Measurements from ENCODE around the gene AXIN1.

AXIN1 gene

DNA sequence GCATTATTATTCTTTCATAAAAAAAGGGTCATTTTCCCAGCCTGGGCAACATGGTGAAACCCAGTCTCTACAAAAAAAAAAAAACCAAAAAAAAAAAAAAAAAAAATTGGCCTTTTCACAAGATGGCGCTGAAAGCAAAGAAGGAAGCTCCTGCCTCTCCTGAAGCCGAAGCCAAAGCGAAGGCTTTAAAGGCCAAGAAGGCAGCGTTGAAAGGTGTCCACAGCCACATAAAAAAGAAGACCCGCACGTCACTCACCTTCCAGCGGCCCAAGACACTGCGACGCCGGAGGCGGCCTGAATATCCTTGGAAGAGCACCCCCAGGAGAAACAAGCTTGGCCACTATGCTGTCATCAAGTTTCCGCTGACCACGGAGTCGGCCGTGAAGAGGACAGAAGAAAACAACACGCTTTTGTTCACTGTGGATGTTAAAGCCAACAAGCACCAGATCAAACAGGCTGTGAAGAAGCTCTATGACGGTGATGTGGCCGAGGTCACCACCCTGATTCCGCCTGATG is 34.2 kb upstream of the AXIN1 start:
- no peak overlapping the region for H3K27ac ChIP-seq
- H3K4me3 ChIP-seq, result no peak overlapping the region
- no peak for TF ChIP-seq Cebpa-rat (IDR thresholded peaks at IDR 0.05)
- H3K9ac ChIP-seq, result no peak overlapping the region
- peaks cover 0 to 8% (median 0%) of the 10 kb centered on the region in 11 experiments; a peak in 3 of 22 replicates for H3K27me3 ChIP-seq
- H3K36me3 ChIP-seq, result no peaks in the 10 kb centered on the region
- peak overlapping the region in 5 of 11 experiments; percentile 0 to 43 (median 28); a peak in 5 of 22 replicates for H3K4me2 ChIP-seq
- no peaks in the 10 kb centered on the region for H4K20me1 ChIP-seq
- H3K9me3 ChIP-seq (replicated peaks in 1 of 11), result peaks cover 0 to under 1% (median 0%) of the 10 kb centered on the region in 11 experiments; a peak in 2 of 22 replicates
- peaks cover 27 to 54% (median 41%) of the 10 kb centered on the region in 10 experiments for H3K4me1 ChIP-seq

DNA sequence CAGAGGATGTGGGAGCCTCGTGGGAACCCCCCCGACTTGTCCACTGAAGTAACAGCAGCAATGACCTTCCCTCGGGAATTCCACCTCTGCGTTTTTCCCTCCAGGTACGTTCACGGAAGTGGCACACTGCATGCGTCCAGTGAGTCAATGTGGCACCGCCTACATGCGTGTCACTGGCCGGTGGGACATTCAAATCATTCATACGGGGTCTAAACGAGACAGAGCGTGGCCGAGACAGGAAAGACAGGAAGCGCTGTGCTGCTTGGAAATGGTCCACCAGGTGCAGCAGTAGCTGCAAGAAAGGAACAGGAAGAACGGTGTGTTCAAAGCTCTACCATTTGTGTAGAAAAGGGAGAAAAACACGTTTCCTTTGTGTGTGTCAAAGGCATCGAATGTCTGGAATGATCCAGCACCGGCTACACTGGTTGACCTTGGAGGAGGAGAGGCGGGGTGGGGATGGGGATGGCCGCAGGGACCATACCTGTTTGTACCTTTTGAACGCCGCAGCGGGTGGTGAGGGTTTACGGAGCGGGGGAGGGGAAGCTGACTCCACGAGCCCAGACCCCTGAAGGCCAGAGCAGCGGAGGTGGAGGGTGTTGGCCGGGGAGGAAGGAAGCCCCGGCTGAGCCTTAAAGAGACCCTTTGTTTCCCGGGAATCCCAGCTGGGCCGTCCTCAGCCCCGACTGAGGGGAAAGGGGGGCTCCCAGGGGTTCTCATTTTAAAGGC is 31.0 kb upstream of the AXIN1 start:
- H3K27me3 ChIP-seq, result peaks cover 0 to 8% (median 0%) of the 10 kb centered on the region in 11 experiments; a peak in 3 of 22 replicates
- peak overlapping the region; percentile 27 to 92 (median 87); a peak in 21 of 22 replicates for H3K9ac ChIP-seq
- peak overlapping the region in 9 of 11 experiments; percentile 39 to 65 (median 56); a peak in 18 of 22 replicates for H3K27ac ChIP-seq
- peaks cover 16 to 29% (median 27%) of the 10 kb centered on the region in 11 experiments; a peak in 20 of 22 replicates for H4K20me1 ChIP-seq
- no peaks in the 10 kb centered on the region for H3K9me3 ChIP-seq (replicated peaks in 1 of 11)
- peaks cover 38 to 66% (median 54%) of the 10 kb centered on the region in 10 experiments for H3K4me1 ChIP-seq
- H3K36me3 ChIP-seq, result no peaks in the 10 kb centered on the region; a peak in 1 of 22 replicates
- peak overlapping the region; percentile 83 to 99 (median 92) for H3K4me3 ChIP-seq
- TF ChIP-seq Cebpa-rat (IDR thresholded peaks at IDR 0.05), result no peak
- peak overlapping the region; percentile 90 to 100 (median 98) for H3K4me2 ChIP-seq

DNA sequence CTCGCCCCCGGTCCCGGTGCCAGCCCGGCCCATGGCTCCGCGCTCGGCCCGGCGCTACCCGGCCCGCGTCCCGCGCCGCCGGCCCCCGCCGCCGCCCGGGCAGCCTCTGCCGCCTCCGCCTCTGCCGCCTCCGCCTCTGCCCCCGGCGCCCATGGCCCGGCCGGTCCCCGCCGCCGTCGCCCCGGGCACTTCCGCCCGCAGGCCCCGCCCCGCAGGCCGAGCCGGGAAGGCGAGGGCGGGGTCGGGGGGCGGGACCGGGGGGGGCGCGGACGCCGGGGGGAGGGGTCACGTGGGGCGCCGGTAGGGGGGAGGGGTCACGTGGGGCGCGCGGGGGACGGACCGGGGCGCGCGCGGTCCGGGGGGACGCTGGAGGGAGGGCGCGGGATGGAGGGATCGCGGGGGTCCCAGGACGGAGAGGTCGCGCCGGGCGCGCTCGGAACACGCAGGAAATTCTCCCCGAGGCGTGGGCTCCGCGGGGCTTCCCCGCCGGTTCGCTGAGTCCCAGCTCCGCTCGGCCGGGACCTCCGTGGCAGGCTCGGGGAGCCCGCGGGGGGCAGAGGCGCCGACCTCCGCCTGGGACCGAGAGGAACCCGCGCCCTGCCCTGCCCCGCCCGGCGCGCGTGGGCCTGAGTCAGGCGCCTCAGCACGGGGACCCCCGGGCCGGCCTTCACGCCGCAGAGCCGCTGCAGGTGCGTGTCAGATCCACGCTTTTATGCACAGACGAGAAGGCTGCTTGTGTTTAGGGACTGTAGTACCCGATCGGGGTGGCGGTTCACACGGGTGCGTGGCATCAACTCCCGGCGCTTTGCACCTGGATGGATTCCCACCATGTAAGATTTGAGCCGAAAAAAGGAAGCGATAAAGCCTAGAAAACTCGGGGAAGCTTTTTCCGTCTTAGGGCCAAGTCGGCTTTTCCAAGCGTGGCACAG is 29.5 kb upstream of the AXIN1 start, which contains the start of gene PGAP6:
TSS of gene PGAP6 (minus strand) at position 190 of the 929 bp plus-strand sequence. CDS start at position 33, 157 bp downstream.
- Histone ChIP-seq H3K27ac (peak within 1 kb of the TSS; percentile 72 to 83 (median 80)), H3K9me3 (replicated peaks in 1 of 11) (no peaks in the 10 kb centered on the region), H3K27me3 (peaks cover 0 to 8% (median 0%) of the 10 kb centered on the region in 11 experiments; a peak in 3 of 22 replicates), H3K4me3 (peak within 1 kb of the TSS; percentile 83 to 99 (median 92)), H3K4me1 (peaks cover 38 to 66% (median 54%) of the 10 kb centered on the region in 10 experiments), H3K9ac (peak within 1 kb of the TSS; percentile 79 to 93 (median 88)), H3K36me3 (peaks cover under 1 to 9% (median 6%) of the 10 kb centered on the region in 11 experiments; a peak in 18 of 22 replicates), H4K20me1 (peaks cover 21 to 43% (median 35%) of the 10 kb centered on the region in 11 experiments; a peak in 20 of 22 replicates), H3K4me2 (peak within 1 kb of the TSS; percentile 96 to 100 (median 99))
- no peak for TF ChIP-seq Cebpa-rat (IDR thresholded peaks at IDR 0.05)

DNA sequence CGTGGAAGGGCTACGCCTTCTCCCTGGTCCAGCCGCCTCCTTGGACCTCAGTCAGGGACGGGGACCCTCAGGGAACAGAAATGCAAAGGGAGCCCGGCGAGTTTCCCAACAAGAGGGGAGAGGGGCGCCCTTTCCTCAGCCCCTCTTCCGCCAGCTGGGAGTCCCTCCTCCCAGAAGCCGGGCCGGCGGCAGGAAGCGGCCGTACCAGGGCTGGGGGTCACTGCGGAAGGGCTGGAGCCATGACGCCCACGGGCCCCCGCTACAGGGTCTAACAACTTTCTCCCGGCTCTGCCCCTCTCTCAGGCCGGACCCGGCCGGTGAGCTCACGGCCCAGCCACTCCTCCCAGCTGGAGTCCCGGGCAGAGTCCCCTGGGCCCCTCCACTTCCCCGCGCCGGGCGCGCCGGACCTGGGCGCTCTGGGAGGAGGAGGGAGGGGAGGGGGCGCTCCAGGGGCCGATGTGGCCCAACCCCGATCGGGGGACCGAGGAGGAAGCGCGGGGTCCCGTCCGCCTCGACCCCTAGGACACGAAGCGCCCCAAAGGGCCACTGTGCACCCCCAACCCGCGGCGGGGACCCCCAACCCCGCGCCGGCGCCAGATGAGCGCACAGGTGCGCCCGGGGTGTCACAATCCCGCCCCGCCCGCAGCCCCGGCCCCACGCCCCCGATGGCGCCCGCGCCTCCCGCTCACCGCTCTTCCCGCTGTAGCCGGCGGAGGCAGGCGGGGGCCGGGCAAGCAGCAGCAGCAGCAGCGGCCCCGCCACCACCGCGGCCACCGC is 28.7 kb upstream of the AXIN1 start:
- Histone ChIP-seq H3K27ac (peak overlapping the region; percentile 59 to 81 (median 72)), H3K4me3 (peak overlapping the region; percentile 83 to 99 (median 92))

DNA sequence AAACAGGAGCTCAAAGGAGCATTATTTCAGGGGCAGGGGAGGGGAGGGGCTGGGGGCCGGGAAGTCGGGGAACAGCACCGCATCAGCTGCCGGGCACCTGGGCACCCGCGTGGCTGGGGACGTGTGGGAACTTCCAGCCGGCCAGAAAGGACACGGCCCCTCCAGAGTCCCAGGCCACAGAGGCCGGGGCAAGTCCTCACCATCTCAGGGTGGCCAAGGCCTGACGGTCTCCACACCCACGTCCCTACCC is 28.2 kb upstream of the AXIN1 start:
- H3K4me3 ChIP-seq, result peak overlapping the region; percentile 83 to 99 (median 92)
- no peaks in the 10 kb centered on the region for H3K9me3 ChIP-seq (replicated peaks in 1 of 11)
- TF ChIP-seq Cebpa-rat (IDR thresholded peaks at IDR 0.05), result no peak
- H3K9ac ChIP-seq, result peak overlapping the region; percentile 73 to 93 (median 87)
- peak overlapping the region; percentile 93 to 100 (median 99) for H3K4me2 ChIP-seq
- H3K36me3 ChIP-seq, result peaks cover 14 to 23% (median 20%) of the 10 kb centered on the region in 11 experiments; a peak in 21 of 22 replicates
- peaks cover 31 to 54% (median 45%) of the 10 kb centered on the region in 10 experiments for H3K4me1 ChIP-seq
- peaks cover 0 to 8% (median 0%) of the 10 kb centered on the region in 11 experiments; a peak in 3 of 22 replicates for H3K27me3 ChIP-seq
- peaks cover 21 to 57% (median 44%) of the 10 kb centered on the region in 11 experiments; a peak in 20 of 22 replicates for H4K20me1 ChIP-seq
- peak overlapping the region; percentile 59 to 81 (median 72); a peak in 19 of 22 replicates for H3K27ac ChIP-seq

More for the DNA sequence above, 28.7 kb upstream of the AXIN1 start:
- peaks cover 0 to 8% (median 0%) of the 10 kb centered on the region in 11 experiments; a peak in 3 of 22 replicates for H3K27me3 ChIP-seq
- H3K36me3 ChIP-seq, result peaks cover 9 to 18% (median 15%) of the 10 kb centered on the region in 11 experiments; a peak in 20 of 22 replicates
- peak overlapping the region; percentile 73 to 93 (median 87) for H3K9ac ChIP-seq
- TF ChIP-seq Cebpa-rat (IDR thresholded peaks at IDR 0.05), result no peak
- no peaks in the 10 kb centered on the region for H3K9me3 ChIP-seq (replicated peaks in 1 of 11)
- peak overlapping the region; percentile 93 to 100 (median 99) for H3K4me2 ChIP-seq
- peaks cover 35 to 59% (median 49%) of the 10 kb centered on the region in 10 experiments for H3K4me1 ChIP-seq
- H4K20me1 ChIP-seq, result peaks cover 21 to 51% (median 41%) of the 10 kb centered on the region in 11 experiments; a peak in 20 of 22 replicates

DNA sequence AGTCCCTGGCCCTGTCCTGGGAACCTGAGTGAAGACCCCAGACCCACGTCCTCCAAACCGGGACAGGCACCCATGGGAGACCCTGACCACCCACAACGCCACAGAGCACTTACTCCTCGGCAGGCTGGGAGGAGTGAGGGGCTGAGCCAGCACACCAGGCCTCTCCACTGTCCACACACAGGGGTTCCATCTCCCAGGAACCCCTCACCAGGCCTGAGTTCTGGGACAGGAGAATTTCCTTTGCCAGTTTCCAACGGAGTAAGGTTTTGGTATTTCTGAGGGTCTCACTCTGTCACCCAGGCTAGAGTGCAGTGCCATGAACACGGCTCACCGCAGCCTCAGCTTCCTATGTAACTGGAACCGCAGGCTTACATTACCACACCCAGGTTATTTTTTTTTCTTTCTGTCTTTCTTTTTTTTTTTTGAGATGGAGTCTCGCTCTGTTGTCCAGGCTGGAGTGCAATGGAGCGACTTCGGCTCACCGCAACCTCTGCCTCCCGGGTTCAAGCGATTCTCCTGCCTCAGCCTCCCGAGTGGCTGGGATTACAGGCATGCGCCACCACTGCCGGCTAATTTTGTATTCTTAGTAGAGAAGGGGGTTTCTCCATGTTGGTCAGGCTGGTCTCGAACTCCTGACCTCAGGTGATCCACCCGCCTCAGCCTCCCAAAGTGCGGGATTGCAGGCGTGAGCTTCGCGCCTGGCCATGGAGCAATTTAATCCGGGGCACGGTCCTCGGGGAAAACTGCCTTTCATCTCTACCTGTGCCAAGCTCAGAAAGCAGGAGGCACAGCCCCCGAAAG is 27.6 kb upstream of the AXIN1 start:
- peaks cover 0 to 8% (median 0%) of the 10 kb centered on the region in 11 experiments; a peak in 3 of 22 replicates for H3K27me3 ChIP-seq
- peak overlapping the region in 9 of 11 experiments; percentile 44 to 90 (median 86); a peak in 16 of 22 replicates for H3K9ac ChIP-seq
- H3K36me3 ChIP-seq, result peaks cover 19 to 28% (median 24%) of the 10 kb centered on the region in 11 experiments
- TF ChIP-seq Cebpa-rat (IDR thresholded peaks at IDR 0.05), result no peak
- no peak overlapping the region for H3K27ac ChIP-seq
- H4K20me1 ChIP-seq, result peaks cover 21 to 60% (median 44%) of the 10 kb centered on the region in 11 experiments; a peak in 20 of 22 replicates
- H3K4me1 ChIP-seq, result peaks cover 31 to 52% (median 45%) of the 10 kb centered on the region in 10 experiments
- H3K4me3 ChIP-seq, result peak overlapping the region in 7 of 10 experiments; percentile 87 to 99 (median 94); a peak in 12 of 20 replicates
- no peaks in the 10 kb centered on the region for H3K9me3 ChIP-seq (replicated peaks in 1 of 11)
- H3K4me2 ChIP-seq, result peak overlapping the region; percentile 93 to 100 (median 99)
